HCT116 (cell line): ENCODE measurements around the gene PRDX3. TPM values are rescaled to one million over a fixed set of nuclear protein-coding genes. Genes with fewer than 3 reads are reported as not detected.

Source experiments
- ATAC-seq: fragments of 200-7000 bp; cut with Tn5 transposase; 2 replicates; pipeline ENCODE4 v1.9.1; 2020; ENCODE audit warnings: mild to moderate bottlenecking, moderate library complexity
- BruUV-seq: library from RNA; stranded (reverse); fragments of 400-500 nt; replicated peaks from 2 replicates; lab custom pipeline; 2021; lab: Mats Ljungman, UMichigan
- CTCF ChIA-PET: fragments of 300-600 bp; sonication (Branson Sonifier 250); formaldehyde crosslinking; loops from one replicate; lab custom pipeline; 2021; ENCODE audit warnings: antibody characterized with exemption; lab: Charles Lee
- POLR2A ChIA-PET: fragments of 300-600, 350-600 bp; sonication (Branson Sonifier 250); formaldehyde crosslinking; loops from one replicate; lab custom pipeline; 2021; ENCODE audit warnings: antibody characterized with exemption; lab: Charles Lee
- RAD21 ChIA-PET, 2 experiments: fragments of 300-600 bp; sonication (Branson Sonifier 250); formaldehyde crosslinking; loops; one replicate each; lab custom pipeline; 2023; ENCODE audit warnings: low total read pairs in 2 of 2; ENCODE audit not compliant: uncharacterized antibody in 2 of 2, unreplicated experiment in 2 of 2, low non-redundant PET in 1 of 2; lab: Charles Lee
- DNase-seq: peaks from one replicate; pipeline ENCODE4 v3.0.0-alpha.2; 2010; ENCODE audit warnings: low read depth, low spot score
- H2AFZ ChIP-seq: fragments of 200-600 bp; shearing (Covaris generic), sonication (generic); 2 replicates; pipeline ENCODE4 v1.6.1; 2017; ENCODE audit warnings: low read depth, mixed run types, mixed read lengths, antibody characterized with exemption, low read length; ENCODE audit not compliant: poor library complexity, severe bottlenecking
- H3K27ac ChIP-seq: 2 replicates; pipeline ENCODE4 v1.5.1; 2012; ENCODE audit warnings: low read depth, low read length
- H3K27me3 ChIP-seq: fragments of 200-600 bp; sonication (generic); 2 replicates; pipeline ENCODE4 v1.6.1; 2016; ENCODE audit warnings: mixed run types, low read length, mixed read lengths; ENCODE audit not compliant: insufficient read depth
- H3K36me3 ChIP-seq, 2 experiments: fragments of 200-500 bp in 1 of 2; fragments of 200-600 bp in 1 of 2; sonication (Bioruptor generic) in 1 of 2; sonication (generic) in 1 of 2; 2 replicates each; pipeline versions ENCODE4 v1.5.1 to v1.6.1; 2014 to 2016; ENCODE audit warnings: low read length in 2 of 2, inconsistent platforms in 1 of 2, mixed read lengths in 1 of 2, mixed run types in 1 of 2; ENCODE audit not compliant: insufficient read depth in 2 of 2, control insufficient read depth in 1 of 2
- H3K4me1 ChIP-seq, 2 experiments: fragments of 200-600 bp in 1 of 2; sonication (generic) in 1 of 2; 2 replicates each; pipeline versions ENCODE4 v1.5.1 to v1.6.1; 2012 to 2017; ENCODE audit warnings: low read length in 2 of 2, inconsistent platforms in 1 of 2, mild to moderate bottlenecking in 1 of 2, mixed read lengths in 1 of 2, mixed run types in 1 of 2, moderate library complexity in 1 of 2; ENCODE audit not compliant: insufficient read depth in 2 of 2, control insufficient read depth in 1 of 2
- H3K4me2 ChIP-seq: fragments of 200-600 bp; sonication (generic); 2 replicates; pipeline ENCODE4 v1.6.1; 2017; ENCODE audit warnings: mixed run types, low read length, mixed read lengths
- H3K4me3 ChIP-seq, 2 experiments: fragments of 200-600 bp in 1 of 2; sonication (generic) in 1 of 2; replicated peaks in 1 of 2; 2 replicates each; pipeline ENCODE4 v1.5.1; 2011 to 2016; ENCODE audit warnings: low read length in 2 of 2, control low read depth in 1 of 2, low read depth in 1 of 2, mild to moderate bottlenecking in 1 of 2, mixed read lengths in 1 of 2, mixed run types in 1 of 2
- H3K79me2 ChIP-seq: fragments of 200-600 bp; sonication (generic); 2 replicates; pipeline ENCODE4 v1.6.1; 2017; ENCODE audit warnings: mild to moderate bottlenecking, mixed run types, low read length, moderate library complexity, mixed read lengths; ENCODE audit not compliant: insufficient read depth
- H3K9ac ChIP-seq: fragments of 200-600 bp; sonication (generic); 2 replicates; pipeline ENCODE4 v1.6.1; 2016; ENCODE audit warnings: low read length, mixed read lengths
- H3K9me2 ChIP-seq: fragments of 200-600 bp; sonication (generic), shearing (Covaris generic); 2 replicates; pipeline ENCODE4 v1.6.1; 2017; ENCODE audit warnings: mixed run types, mild to moderate bottlenecking, moderate library complexity; ENCODE audit not compliant: insufficient read depth
- H3K9me3 ChIP-seq, 2 experiments: fragments of 200-500 bp in 1 of 2; fragments of 200-600 bp in 1 of 2; sonication (Bioruptor generic) in 1 of 2; sonication (generic) in 1 of 2; 2 replicates each; pipeline ENCODE4 v1.6.1; 2014 to 2017; ENCODE audit warnings: low read length in 2 of 2, mixed read lengths in 2 of 2, inconsistent platforms in 1 of 2, low read depth in 1 of 2, mild to moderate bottlenecking in 1 of 2, mixed run types in 1 of 2, moderate library complexity in 1 of 2; ENCODE audit not compliant: control insufficient read depth in 1 of 2, insufficient read depth in 1 of 2
- H4K20me1 ChIP-seq: fragments of 200-600 bp; sonication (generic), shearing (Covaris generic); 2 replicates; pipeline ENCODE4 v1.6.1; 2017; ENCODE audit warnings: mixed run types, mild to moderate bottlenecking, moderate library complexity; ENCODE audit not compliant: insufficient read depth
- CEBPB ChIP-seq: IDR thresholded peaks from 2 replicates; pipeline ENCODE4 v1.6.1; 2012; ENCODE audit warnings: low read depth
- ELF1 ChIP-seq: IDR thresholded peaks from 2 replicates; pipeline ENCODE4 v1.6.1; 2012; ENCODE audit warnings: low read depth, borderline replicate concordance
- EZH2phosphoT487 ChIP-seq: fragments of 200-600 bp; IDR thresholded peaks from 2 replicates; pipeline ENCODE4 v1.6.1; 2018; ENCODE audit warnings: antibody characterized with exemption, borderline replicate concordance
- FOSL1 ChIP-seq: IDR thresholded peaks from 2 replicates; pipeline ENCODE4 v1.6.1; 2012; ENCODE audit warnings: low read depth
- JUND ChIP-seq: IDR thresholded peaks from 2 replicates; pipeline ENCODE4 v1.6.1; 2012
- POLR2A ChIP-seq: IDR thresholded peaks from 2 replicates; pipeline ENCODE4 v1.7.0; 2011; ENCODE audit warnings: borderline replicate concordance; ENCODE audit not compliant: insufficient read depth, insufficient read length; ENCODE audit errors: extremely low read depth
- RAD21 ChIP-seq: IDR thresholded peaks from 2 replicates; pipeline ENCODE4 v1.6.1; 2012; ENCODE audit warnings: low read depth, mild to moderate bottlenecking
- REST ChIP-seq: IDR thresholded peaks from 2 replicates; pipeline ENCODE4 v1.6.1; 2012; ENCODE audit warnings: low read depth
- SIN3A ChIP-seq: IDR thresholded peaks from 2 replicates; pipeline ENCODE4 v1.6.1; 2012; ENCODE audit warnings: low read depth
- SP1 ChIP-seq: IDR thresholded peaks from 2 replicates; pipeline ENCODE4 v1.6.1; 2012; ENCODE audit warnings: low read depth
- SRF ChIP-seq: IDR thresholded peaks from 2 replicates; pipeline ENCODE4 v1.6.1; 2012; ENCODE audit warnings: low read depth
- TCF7L2 ChIP-seq: IDR thresholded peaks from 2 replicates; pipeline ENCODE4 v1.7.0; 2011; ENCODE audit warnings: borderline replicate concordance, inconsistent platforms; ENCODE audit not compliant: insufficient read depth, insufficient read length; ENCODE audit errors: extremely low read depth
- YY1 ChIP-seq: IDR thresholded peaks from 2 replicates; pipeline ENCODE4 v1.6.1; 2011; ENCODE audit warnings: low read length, low read depth, moderate library complexity, mild to moderate bottlenecking; ENCODE audit not compliant: insufficient replicate concordance; ENCODE audit errors: extremely low read depth
- ZFX ChIP-seq: fragments of 450-650 bp; IDR thresholded peaks from 2 replicates; pipeline ENCODE4 v1.6.1; 2017
- ZNF274 ChIP-seq: fragments of 200-500 bp; sonication (Bioruptor generic); IDR thresholded peaks from 2 replicates; pipeline ENCODE4 v1.6.1; 2014; ENCODE audit warnings: mild to moderate bottlenecking, low read depth, low read length, inconsistent platforms
- intact Hi-C: fragments of 100-400 bp; cut with micrococcal nuclease; formaldehyde crosslinking; loops from 2 replicates; pipeline ENCODE4 v1.10.0; 2022
- total RNA-seq: library from RNA; stranded (reverse); gene quantifications from one replicate; pipeline ENCODE4 v1.2.1, GENCODE V29; 2021; ENCODE audit not compliant: unreplicated experiment
- TF ChIP-seq, protein P1 (sequence below), 3 experiments: fragments of 200-600 bp in 1 of 3; sonication (generic) in 1 of 3; IDR thresholded peaks in 2 of 3; conservative IDR thresholded peaks in 1 of 3; 2 replicates each; pipeline ENCODE4 v1.5.1; 2012 to 2017; ENCODE audit warnings: low read depth in 2 of 3, low read length in 2 of 3, antibody characterized with exemption in 1 of 3, borderline replicate concordance in 1 of 3, control low read depth in 1 of 3, mild to moderate bottlenecking in 1 of 3, mixed read lengths in 1 of 3, mixed run types in 1 of 3, moderate library complexity in 1 of 3; ENCODE audit not compliant: insufficient read depth in 1 of 3
- TF ChIP-seq, protein P2 (sequence below): IDR thresholded peaks from 2 replicates; pipeline ENCODE4 v1.6.1; 2012
- TF ChIP-seq, protein P3 (sequence below): IDR thresholded peaks from 2 replicates; pipeline ENCODE4 v1.6.1; 2011; ENCODE audit warnings: mild to moderate bottlenecking, low read length, moderate library complexity; ENCODE audit not compliant: insufficient replicate concordance; ENCODE audit errors: extremely low read depth
- TF ChIP-seq, protein P4 (sequence below): IDR thresholded peaks from 2 replicates; pipeline ENCODE4 v1.6.1; 2012

The PRDX3 gene
- total RNA-seq, 1 experiment from 2014 or later = 281 TPM

DNA sequence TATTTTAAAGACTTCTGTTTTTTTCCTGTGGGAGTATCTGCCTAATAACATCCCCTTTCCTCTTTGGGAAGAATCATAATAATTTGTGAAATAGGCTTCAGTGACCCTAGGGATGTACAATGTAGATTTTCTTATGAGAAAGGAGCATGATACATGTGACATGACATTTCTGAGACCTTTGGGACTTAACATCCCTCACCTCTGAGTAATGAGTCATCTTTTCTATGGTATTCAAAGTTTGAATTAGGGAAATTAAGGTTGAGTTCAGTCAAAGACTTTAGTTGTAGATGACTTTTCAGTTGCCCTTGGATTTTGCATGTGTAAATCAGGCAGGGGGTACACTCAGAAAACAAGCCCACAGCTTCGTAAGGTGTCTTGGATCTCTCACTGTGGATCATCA lies 43.1 kb upstream of the PRDX3 start:
- TF ChIP-seq, protein P1, sequence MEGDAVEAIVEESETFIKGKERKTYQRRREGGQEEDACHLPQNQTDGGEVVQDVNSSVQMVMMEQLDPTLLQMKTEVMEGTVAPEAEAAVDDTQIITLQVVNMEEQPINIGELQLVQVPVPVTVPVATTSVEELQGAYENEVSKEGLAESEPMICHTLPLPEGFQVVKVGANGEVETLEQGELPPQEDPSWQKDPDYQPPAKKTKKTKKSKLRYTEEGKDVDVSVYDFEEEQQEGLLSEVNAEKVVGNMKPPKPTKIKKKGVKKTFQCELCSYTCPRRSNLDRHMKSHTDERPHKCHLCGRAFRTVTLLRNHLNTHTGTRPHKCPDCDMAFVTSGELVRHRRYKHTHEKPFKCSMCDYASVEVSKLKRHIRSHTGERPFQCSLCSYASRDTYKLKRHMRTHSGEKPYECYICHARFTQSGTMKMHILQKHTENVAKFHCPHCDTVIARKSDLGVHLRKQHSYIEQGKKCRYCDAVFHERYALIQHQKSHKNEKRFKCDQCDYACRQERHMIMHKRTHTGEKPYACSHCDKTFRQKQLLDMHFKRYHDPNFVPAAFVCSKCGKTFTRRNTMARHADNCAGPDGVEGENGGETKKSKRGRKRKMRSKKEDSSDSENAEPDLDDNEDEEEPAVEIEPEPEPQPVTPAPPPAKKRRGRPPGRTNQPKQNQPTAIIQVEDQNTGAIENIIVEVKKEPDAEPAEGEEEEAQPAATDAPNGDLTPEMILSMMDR (IDR thresholded peaks at IDR 0.05 in 2 of 3, conservative IDR thresholded peaks at IDR 0.05 in 1 of 3; ENCODE audit: borderline replicate concordance in 1 of 3, insufficient read depth in 1 of 3, low read depth in 2 of 3, low read length in 2 of 3) = no peak
- no peak for TF ChIP-seq EZH2phosphoT487
- TF ChIP-seq ZNF274 = no peak
- no peak for TF ChIP-seq JUND
- TF ChIP-seq SIN3A = no peak
- no peak for TF ChIP-seq YY1
- TF ChIP-seq, protein P2, sequence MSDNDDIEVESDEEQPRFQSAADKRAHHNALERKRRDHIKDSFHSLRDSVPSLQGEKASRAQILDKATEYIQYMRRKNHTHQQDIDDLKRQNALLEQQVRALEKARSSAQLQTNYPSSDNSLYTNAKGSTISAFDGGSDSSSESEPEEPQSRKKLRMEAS = no peak
- no peak for TF ChIP-seq CEBPB
- TF ChIP-seq, protein P3, sequence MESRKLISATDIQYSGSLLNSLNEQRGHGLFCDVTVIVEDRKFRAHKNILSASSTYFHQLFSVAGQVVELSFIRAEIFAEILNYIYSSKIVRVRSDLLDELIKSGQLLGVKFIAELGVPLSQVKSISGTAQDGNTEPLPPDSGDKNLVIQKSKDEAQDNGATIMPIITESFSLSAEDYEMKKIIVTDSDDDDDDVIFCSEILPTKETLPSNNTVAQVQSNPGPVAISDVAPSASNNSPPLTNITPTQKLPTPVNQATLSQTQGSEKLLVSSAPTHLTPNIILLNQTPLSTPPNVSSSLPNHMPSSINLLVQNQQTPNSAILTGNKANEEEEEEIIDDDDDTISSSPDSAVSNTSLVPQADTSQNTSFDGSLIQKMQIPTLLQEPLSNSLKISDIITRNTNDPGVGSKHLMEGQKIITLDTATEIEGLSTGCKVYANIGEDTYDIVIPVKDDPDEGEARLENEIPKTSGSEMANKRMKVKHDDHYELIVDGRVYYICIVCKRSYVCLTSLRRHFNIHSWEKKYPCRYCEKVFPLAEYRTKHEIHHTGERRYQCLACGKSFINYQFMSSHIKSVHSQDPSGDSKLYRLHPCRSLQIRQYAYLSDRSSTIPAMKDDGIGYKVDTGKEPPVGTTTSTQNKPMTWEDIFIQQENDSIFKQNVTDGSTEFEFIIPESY = no peak
- TF ChIP-seq TCF7L2 = no peak
- no peak for TF ChIP-seq SRF
- TF ChIP-seq ZFX = no peak
- TF ChIP-seq, protein P4, sequence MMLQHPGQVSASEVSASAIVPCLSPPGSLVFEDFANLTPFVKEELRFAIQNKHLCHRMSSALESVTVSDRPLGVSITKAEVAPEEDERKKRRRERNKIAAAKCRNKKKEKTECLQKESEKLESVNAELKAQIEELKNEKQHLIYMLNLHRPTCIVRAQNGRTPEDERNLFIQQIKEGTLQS = no peak
- TF ChIP-seq RAD21 = no peak
- TF ChIP-seq FOSL1 = no peak
- no peak for TF ChIP-seq ELF1
- no peak for TF ChIP-seq REST
- no peak for TF ChIP-seq POLR2A
- no peak for TF ChIP-seq SP1

More for the DNA sequence above, 43.1 kb upstream of the PRDX3 start:
- Histone ChIP-seq H3K79me2 (no peaks in the 10 kb centered on the region), H3K4me3 (no peak overlapping the region), H3K9me3 (no peaks in the 10 kb centered on the region), H3K9me2 (no peaks in the 10 kb centered on the region), H4K20me1 (no peaks in the 10 kb centered on the region), H3K36me3 (no peaks in the 10 kb centered on the region), H3K9ac (no peak overlapping the region), H3K4me1 (peaks cover 0 to 6% of the 10 kb centered on the region in 2 experiments; a peak in 1 of 4 replicates), H2AFZ (no peak overlapping the region), H3K27ac (no peak overlapping the region), H3K27me3 (no peaks in the 10 kb centered on the region), H3K4me2 (no peak overlapping the region)
- no TSS peak for BruUV-seq
- ChIA-PET POLR2A (interaction anchor here (0.7 kb wide), 1 partner anchor 27 kb away, joined by 3 read pairs; no protein-coding TSS in a partner anchor), RAD21 (no interaction called here), CTCF (interaction anchor here (0.7 kb wide), 1 partner anchor 22 kb away, joined by 3 read pairs; no protein-coding TSS in a partner anchor)
- intact Hi-C loops = no loop called here
- DNase-seq (no peak), ATAC-seq (no peak)
